ENCODE measurements around the gene GID8. TPM values are rescaled to one million over a fixed set of nuclear protein-coding genes. Genes with fewer than 3 reads are reported as not detected.

GID8 gene
- total and polyA plus RNA-seq, 4 donors, result 8.9 to 23.7 (median 18.5) TPM

DNA sequence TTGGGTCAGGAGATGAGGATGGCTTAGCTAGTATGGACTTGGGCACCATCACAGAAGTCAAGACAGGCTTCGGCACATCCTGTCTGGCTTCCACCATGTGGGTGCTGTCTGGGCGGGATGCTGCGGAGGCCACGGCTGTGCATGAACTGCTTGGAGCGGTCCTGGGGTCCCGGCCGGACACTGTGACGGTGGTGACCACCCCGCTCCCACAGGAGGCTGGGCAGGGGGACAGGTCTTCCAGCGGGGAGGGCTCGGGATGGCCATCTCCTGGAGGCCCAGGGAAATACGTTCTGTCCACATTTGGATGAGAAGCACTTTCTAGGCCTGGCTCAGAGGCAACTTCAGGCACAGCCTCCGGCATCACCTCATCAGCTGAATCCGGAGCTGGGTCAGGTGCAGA is 44.2 kb upstream of the GID8 start:
- intact Hi-C loops (cut with DNase I), result no loop called here
- H3K4me3 ChIP-seq (ENCODE audit: low read length in 2 of 2), result no peak overlapping the region
- ATAC-seq (ENCODE audit: low FRiP score) (no peak), DNase-seq (no peak)
- H3K9me3 ChIP-seq (ENCODE audit: control insufficient read depth, low read length), result no peaks in the 10 kb centered on the region
- H3K36me3 ChIP-seq (ENCODE audit: control insufficient read depth in 1 of 2, insufficient read depth in 2 of 2, low read length in 1 of 2), result peaks cover 0 to 16% of the 10 kb centered on the region in 2 donors
- H3K27ac ChIP-seq (ENCODE audit: low read depth in 1 of 2, low read length in 2 of 2), result no peak overlapping the region
- H3K27me3 ChIP-seq (ENCODE audit: control insufficient read depth in 1 of 2, insufficient read depth in 2 of 2, low read length in 1 of 2), result no peaks in the 10 kb centered on the region
- 91% methylated on average over 14 of the region's 14 CpGs for WGBS, 2 donors
- H3K4me1 ChIP-seq (ENCODE audit: control insufficient read depth in 1 of 2, insufficient read depth in 2 of 2, low read length in 2 of 2), result no peaks in the 10 kb centered on the region

DNA sequence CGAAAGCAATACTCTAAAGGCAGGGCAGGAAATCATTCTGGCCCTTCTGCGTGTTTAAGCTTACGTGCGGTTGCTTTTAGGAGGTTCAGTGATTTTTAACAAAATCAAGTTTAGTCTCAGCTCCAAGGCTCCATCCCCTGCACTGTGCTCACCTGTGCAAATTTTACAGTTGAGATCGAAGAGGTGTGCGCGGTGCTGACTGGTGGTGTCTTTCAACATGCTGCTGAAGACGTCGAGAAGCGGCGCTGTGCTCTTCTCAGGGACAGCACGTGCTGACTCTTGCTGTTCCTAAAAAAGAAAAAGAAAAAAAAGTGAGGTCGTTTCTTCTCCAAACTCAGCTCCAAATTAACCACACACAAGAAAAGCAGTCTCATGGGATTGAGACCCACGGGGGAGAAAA is 43.7 kb upstream of the GID8 start:
- Histone ChIP-seq H3K4me3 (ENCODE audit: low read length in 2 of 2) (no peak overlapping the region), H3K9me3 (ENCODE audit: control insufficient read depth, low read length) (no peaks in the 10 kb centered on the region), H3K27ac (ENCODE audit: low read depth in 1 of 2, low read length in 2 of 2) (no peak overlapping the region), H3K4me1 (ENCODE audit: control insufficient read depth in 1 of 2, insufficient read depth in 2 of 2, low read length in 2 of 2) (no peaks in the 10 kb centered on the region), H3K36me3 (ENCODE audit: control insufficient read depth in 1 of 2, insufficient read depth in 2 of 2, low read length in 1 of 2) (peaks cover 0 to 13% of the 10 kb centered on the region in 2 donors), H3K27me3 (ENCODE audit: control insufficient read depth in 1 of 2, insufficient read depth in 2 of 2, low read length in 1 of 2) (no peaks in the 10 kb centered on the region)
- ATAC-seq (ENCODE audit: low FRiP score) (no peak), DNase-seq (no peak)
- intact Hi-C loops (cut with DNase I), result no loop called here
- WGBS, 2 donors, result 87 to 88% methylated on average over 14 of the region's 14 CpGs

DNA sequence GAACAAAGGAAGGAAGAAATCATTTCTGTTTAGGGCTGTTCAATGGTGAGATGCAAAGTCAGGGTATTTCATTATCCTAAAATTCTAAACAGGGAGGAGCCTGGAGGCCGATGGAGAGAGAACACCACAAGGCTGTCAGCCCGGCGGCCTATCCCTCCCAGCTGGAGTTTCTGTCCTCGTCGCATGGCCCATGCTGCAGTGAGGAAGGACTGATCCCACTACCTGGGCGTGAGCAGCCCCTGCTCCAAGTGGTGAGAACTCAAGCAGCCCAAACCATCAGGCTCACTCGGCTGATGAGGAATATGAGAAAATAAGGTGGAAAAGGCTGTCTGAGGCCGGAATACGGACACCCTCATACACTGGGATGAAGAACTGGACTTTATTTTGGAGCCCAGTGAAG is 42.4 kb upstream of the GID8 start:
- no peak for ATAC-seq (ENCODE audit: low FRiP score)
- H3K36me3 ChIP-seq (ENCODE audit: control insufficient read depth in 1 of 2, insufficient read depth in 2 of 2, low read length in 1 of 2), result peaks cover 0 to 10% of the 10 kb centered on the region in 2 donors
- no peak overlapping the region for H3K4me3 ChIP-seq (ENCODE audit: low read length in 2 of 2)
- 86 to 91% methylated on average over 9 of the region's 9 CpGs for WGBS, 2 donors
- H3K9me3 ChIP-seq (ENCODE audit: control insufficient read depth, low read length), result no peaks in the 10 kb centered on the region
- no peaks in the 10 kb centered on the region for H3K27me3 ChIP-seq (ENCODE audit: control insufficient read depth in 1 of 2, insufficient read depth in 2 of 2, low read length in 1 of 2)
- H3K27ac ChIP-seq (ENCODE audit: low read depth in 1 of 2, low read length in 2 of 2), result no peak overlapping the region
- DNase-seq, result no peak
- intact Hi-C loops (cut with DNase I), result no loop called here
- no peaks in the 10 kb centered on the region for H3K4me1 ChIP-seq (ENCODE audit: control insufficient read depth in 1 of 2, insufficient read depth in 2 of 2, low read length in 2 of 2)

DNA sequence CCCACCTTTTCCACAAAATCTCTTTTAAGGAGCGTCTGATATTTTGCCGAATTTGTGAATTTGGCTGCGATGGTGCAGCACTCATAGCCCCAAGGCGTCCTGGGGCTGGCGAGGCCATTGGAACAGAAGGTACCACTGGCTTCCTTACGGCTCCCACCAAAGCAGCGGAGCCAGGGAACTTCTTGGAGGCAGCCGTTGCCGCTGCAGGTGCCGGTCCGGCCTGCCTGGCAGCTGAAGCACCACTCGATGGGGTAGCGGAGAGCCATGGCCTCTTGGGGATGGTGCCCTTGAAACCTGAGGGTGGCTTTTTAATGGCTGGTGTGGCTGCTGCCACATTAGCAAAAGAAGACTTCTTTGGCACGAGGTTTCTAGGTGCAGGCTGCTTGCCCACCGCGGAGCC is 41.4 kb upstream of the GID8 start:
- peaks cover 0 to 8% of the 10 kb centered on the region in 2 donors for H3K36me3 ChIP-seq (ENCODE audit: control insufficient read depth in 1 of 2, insufficient read depth in 2 of 2, low read length in 1 of 2)
- ATAC-seq (ENCODE audit: low FRiP score), result no peak
- DNase-seq, result no peak
- 93 to 96% methylated on average over 16 of the region's 16 CpGs for WGBS, 2 donors
- no peak overlapping the region for H3K4me3 ChIP-seq (ENCODE audit: low read length in 2 of 2)
- H3K9me3 ChIP-seq (ENCODE audit: control insufficient read depth, low read length), result no peaks in the 10 kb centered on the region
- no peaks in the 10 kb centered on the region for H3K27me3 ChIP-seq (ENCODE audit: control insufficient read depth in 1 of 2, insufficient read depth in 2 of 2, low read length in 1 of 2)
- no peaks in the 10 kb centered on the region for H3K4me1 ChIP-seq (ENCODE audit: control insufficient read depth in 1 of 2, insufficient read depth in 2 of 2, low read length in 2 of 2)
- intact Hi-C loops (cut with DNase I), result no loop called here
- H3K27ac ChIP-seq (ENCODE audit: low read depth in 1 of 2, low read length in 2 of 2), result no peak overlapping the region

DNA sequence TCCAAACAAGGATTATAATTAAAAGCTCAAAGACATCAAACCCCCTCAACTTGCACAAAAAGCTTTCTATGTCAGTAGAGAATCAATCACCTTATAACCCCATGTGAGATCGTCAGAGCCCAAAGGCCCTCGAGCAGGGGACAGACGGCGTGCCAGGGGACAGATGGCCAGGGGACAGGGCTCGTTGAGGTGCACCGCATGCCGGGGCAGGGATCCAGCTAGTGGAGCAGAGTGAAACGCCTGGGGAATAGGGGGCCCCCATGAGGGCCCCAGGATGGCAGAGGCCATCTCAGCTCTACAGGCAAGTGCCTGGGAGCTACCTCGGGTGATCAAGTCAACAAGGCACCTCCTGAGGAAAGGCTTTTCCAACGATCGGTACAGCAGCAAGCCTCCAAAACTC is 40.3 kb upstream of the GID8 start:
- no peak for ATAC-seq (ENCODE audit: low FRiP score)
- intact Hi-C loops (cut with DNase I), result loop anchor here in 1 of 2 donors (2.0 kb wide), 1 partner anchor 111 kb away; no protein-coding TSS in a partner anchor
- H3K27me3 ChIP-seq (ENCODE audit: control insufficient read depth in 1 of 2, insufficient read depth in 2 of 2, low read length in 1 of 2), result no peaks in the 10 kb centered on the region
- no peak overlapping the region for H3K4me3 ChIP-seq (ENCODE audit: low read length in 2 of 2)
- no peak overlapping the region for H3K27ac ChIP-seq (ENCODE audit: low read depth in 1 of 2, low read length in 2 of 2)
- peaks cover 0 to 8% of the 10 kb centered on the region in 2 donors for H3K36me3 ChIP-seq (ENCODE audit: control insufficient read depth in 1 of 2, insufficient read depth in 2 of 2, low read length in 1 of 2)
- no peaks in the 10 kb centered on the region for H3K9me3 ChIP-seq (ENCODE audit: control insufficient read depth, low read length)
- DNase-seq, result no peak
- 42 to 43% methylated on average over 11 of the region's 11 CpGs for WGBS, 2 donors
- H3K4me1 ChIP-seq (ENCODE audit: control insufficient read depth in 1 of 2, insufficient read depth in 2 of 2, low read length in 2 of 2), result no peaks in the 10 kb centered on the region

DNA sequence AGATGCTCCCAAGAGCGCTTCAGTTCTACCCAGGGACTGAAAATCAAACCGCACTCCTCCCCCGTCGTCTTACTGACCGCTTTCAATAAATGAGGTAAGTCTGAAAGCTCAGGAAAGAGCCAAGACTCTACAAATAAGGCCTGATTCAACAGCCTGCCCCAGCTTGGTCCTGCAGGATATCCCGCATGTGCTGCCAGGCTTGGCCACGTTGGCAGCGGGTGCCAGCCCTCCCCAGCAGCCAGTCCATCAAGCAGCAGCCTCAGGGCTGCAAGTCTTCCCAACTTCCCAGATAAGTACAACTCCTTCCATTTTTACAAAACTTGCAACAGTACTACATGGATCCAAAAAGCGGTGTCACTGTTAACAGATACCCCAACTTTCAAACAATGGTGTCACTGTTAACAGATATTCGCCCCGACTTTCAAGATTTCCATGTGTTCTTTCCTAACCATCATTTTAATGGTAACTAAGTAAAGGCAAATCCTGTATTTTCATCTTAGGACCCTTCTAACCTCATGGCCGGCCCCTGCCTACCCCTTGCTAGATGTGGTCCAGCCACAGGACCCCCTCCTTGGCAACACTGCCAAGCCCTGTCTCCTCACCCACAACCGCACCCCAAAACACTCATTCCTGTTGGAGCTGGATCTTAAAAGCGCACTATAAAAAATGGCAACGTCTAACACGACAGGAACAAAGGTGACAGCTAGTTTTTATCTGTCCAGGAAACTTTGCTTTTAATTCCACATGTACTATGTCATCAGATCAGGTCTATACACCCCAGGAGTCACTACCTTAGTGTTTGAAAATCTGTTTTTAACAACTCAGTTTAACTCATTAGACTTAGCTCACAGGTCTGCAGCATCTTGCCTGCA is 39.6 kb upstream of the GID8 start:
- Histone ChIP-seq H3K27me3 (ENCODE audit: control insufficient read depth in 1 of 2, insufficient read depth in 2 of 2, low read length in 1 of 2) (no peaks in the 10 kb centered on the region), H3K27ac (ENCODE audit: low read depth in 1 of 2, low read length in 2 of 2) (no peak overlapping the region), H3K4me1 (ENCODE audit: control insufficient read depth in 1 of 2, insufficient read depth in 2 of 2, low read length in 2 of 2) (no peaks in the 10 kb centered on the region), H3K4me3 (ENCODE audit: low read length in 2 of 2) (no peak overlapping the region), H3K9me3 (ENCODE audit: control insufficient read depth, low read length) (no peaks in the 10 kb centered on the region), H3K36me3 (ENCODE audit: control insufficient read depth in 1 of 2, insufficient read depth in 2 of 2, low read length in 1 of 2) (peaks cover 0 to 11% of the 10 kb centered on the region in 2 donors)
- WGBS, 2 donors, result 36 to 37% methylated on average over 16 of the region's 16 CpGs
- intact Hi-C loops (cut with DNase I), result loop anchor here in 1 of 2 donors (2.0 kb wide), 1 partner anchor 110 kb away; no protein-coding TSS in a partner anchor
- ATAC-seq (ENCODE audit: low FRiP score) (no peak), DNase-seq (peak in 1 of 2 donors; percentile 2)

DNA sequence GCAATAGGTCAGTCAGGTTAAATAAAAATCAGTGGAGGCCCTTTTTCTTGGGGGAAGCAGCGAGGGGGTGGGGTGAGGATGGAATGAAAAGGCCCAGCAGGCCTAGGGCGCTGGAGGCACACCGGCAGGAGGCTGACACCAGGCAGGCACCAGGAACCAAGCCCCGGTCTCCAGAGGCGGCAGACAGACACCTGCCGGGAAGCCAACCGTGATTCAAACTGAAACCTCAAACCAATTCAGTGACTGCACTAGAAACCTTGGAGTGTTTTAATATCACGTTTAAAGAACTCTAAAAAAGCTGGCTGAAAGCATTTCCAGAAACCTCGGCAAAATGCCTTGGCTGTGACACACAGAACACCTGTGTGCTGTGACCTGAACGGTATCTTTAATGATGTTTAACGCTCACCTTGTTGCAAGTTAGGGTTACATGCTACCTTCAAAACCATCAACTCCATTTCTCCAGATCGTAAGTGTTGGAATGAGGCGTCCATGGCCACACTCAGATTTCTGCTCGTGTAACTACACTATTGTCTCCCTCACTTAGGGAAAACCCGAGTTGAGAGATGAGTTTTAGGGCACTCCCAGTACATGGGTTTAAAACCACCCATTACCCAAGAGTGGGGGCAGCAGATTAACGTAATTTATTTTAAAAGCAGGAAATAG is 38.8 kb upstream of the GID8 start:
- no peaks in the 10 kb centered on the region for H3K4me1 ChIP-seq (ENCODE audit: control insufficient read depth in 1 of 2, insufficient read depth in 2 of 2, low read length in 2 of 2)
- H3K9me3 ChIP-seq (ENCODE audit: control insufficient read depth, low read length), result no peaks in the 10 kb centered on the region
- intact Hi-C loops (cut with DNase I), result loop anchor here in 1 of 2 donors (2.0 kb wide), 1 partner anchor 110 kb away; no protein-coding TSS in a partner anchor
- 34 to 40% methylated on average over 16 of the region's 16 CpGs for WGBS, 2 donors
- peak in 1 of 2 donors; percentile 54 for DNase-seq
- H3K36me3 ChIP-seq (ENCODE audit: control insufficient read depth in 1 of 2, insufficient read depth in 2 of 2, low read length in 1 of 2), result peaks cover 0 to 7% of the 10 kb centered on the region in 2 donors
- no peak overlapping the region for H3K4me3 ChIP-seq (ENCODE audit: low read length in 2 of 2)
- ATAC-seq (ENCODE audit: low FRiP score), result no peak
- H3K27ac ChIP-seq (ENCODE audit: low read depth in 1 of 2, low read length in 2 of 2), result no peak overlapping the region
- H3K27me3 ChIP-seq (ENCODE audit: control insufficient read depth in 1 of 2, insufficient read depth in 2 of 2, low read length in 1 of 2), result no peaks in the 10 kb centered on the region

DNA sequence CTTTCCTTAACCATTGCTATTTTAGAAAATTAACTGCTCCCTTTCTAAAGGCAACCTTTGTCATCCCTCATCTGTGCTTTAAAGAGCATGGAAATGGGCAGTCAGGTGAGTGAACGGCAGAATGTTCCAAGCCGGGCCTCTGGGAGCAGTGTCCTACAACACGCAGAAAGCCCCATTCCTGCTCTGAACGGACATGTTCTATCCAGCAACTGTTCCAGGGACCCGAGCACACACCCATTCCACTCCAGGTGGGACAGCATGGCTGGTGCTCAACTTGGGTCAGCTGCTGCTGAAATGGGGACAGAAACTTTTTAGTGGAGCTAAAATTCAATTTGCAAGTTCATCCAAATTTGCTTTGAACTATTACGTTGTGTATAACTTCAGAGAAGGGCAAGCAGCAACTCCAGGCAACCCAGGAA is 38.3 kb upstream of the GID8 start:
- Histone ChIP-seq H3K27me3 (ENCODE audit: control insufficient read depth in 1 of 2, insufficient read depth in 2 of 2, low read length in 1 of 2) (no peaks in the 10 kb centered on the region), H3K4me1 (ENCODE audit: control insufficient read depth in 1 of 2, insufficient read depth in 2 of 2, low read length in 2 of 2) (no peaks in the 10 kb centered on the region), H3K27ac (ENCODE audit: low read depth in 1 of 2, low read length in 2 of 2) (no peak overlapping the region), H3K9me3 (ENCODE audit: control insufficient read depth, low read length) (no peaks in the 10 kb centered on the region), H3K36me3 (ENCODE audit: control insufficient read depth in 1 of 2, insufficient read depth in 2 of 2, low read length in 1 of 2) (peaks cover 0 to 7% of the 10 kb centered on the region in 2 donors), H3K4me3 (ENCODE audit: low read length in 2 of 2) (no peak overlapping the region)
- peak; percentile 40 for ATAC-seq (ENCODE audit: low FRiP score)
- 1% methylated on average over 6 of the region's 6 CpGs for WGBS, 2 donors
- intact Hi-C loops (cut with DNase I), result loop anchor here in 1 of 2 donors (2.0 to 5.0 kb wide), 2 partner anchors 38 to 109 kb away; partner anchors contain the start of gene GID8
- DNase-seq, result peak in 1 of 2 donors; percentile 35
